SK-N-MC (cell line): ENCODE data around the gene CEACAM21.

Source experiments
- EZH2 ChIP-seq: fragments of 200-600 bp; sonication (generic); IDR thresholded peaks from one replicate; pipeline ENCODE4 v1.6.1; 2017; ENCODE audit warnings: antibody characterized with exemption
- POLR2AphosphoS5 ChIP-seq: IDR thresholded peaks from 2 replicates; pipeline ENCODE4 v1.6.1; 2012; ENCODE audit warnings: mild to moderate bottlenecking, low read depth, low read length, borderline replicate concordance

- TF ChIP-seq EZH2, result no peak
- no peak for TF ChIP-seq POLR2AphosphoS5
These were observed 27.9 kb upstream of the CEACAM21 start for GRCh38 chr19:41548047-41548446.
